ENCODE data around the gene TSPAN9. TPM values are rescaled to one million over a fixed set of nuclear protein-coding genes. Genes with fewer than 3 reads are reported as not detected.

TSPAN9 gene
- polyA plus RNA-seq, 10 donors = 99.8 to 117 (median 105) TPM

DNA sequence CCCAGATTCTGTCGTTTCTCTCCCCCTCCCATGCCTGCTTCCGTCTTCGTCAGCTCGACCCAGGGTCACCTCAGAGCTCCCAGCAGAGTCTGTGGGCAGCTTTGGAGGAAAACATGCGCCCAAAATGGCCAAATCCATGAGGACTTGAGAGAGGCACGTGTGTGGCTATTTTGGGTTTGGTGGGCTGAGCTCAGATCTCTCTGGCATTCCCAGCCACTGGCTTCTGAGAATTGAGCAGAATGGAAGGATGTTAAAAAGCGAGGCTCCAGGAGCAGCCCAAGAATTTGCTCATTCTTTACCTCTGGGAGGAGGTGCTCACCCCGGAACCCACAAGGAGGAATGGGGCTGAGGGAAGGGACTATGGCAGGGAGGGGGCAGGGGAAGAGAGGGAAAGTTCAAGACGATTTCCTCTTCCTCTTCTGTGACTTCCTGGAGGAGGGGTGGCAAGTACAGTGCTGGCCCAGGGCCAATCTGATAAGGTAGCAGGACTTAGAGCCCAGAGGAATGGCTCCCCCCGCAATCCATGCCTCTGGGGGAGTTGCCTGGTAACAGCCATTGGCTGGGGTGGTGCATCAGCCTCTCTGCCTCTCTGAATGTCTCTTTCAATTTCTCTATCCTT is 20.1 kb downstream of the TSPAN9 start:
- peak in 1 of 3 donors; percentile 50 for DNase-seq

DNA sequence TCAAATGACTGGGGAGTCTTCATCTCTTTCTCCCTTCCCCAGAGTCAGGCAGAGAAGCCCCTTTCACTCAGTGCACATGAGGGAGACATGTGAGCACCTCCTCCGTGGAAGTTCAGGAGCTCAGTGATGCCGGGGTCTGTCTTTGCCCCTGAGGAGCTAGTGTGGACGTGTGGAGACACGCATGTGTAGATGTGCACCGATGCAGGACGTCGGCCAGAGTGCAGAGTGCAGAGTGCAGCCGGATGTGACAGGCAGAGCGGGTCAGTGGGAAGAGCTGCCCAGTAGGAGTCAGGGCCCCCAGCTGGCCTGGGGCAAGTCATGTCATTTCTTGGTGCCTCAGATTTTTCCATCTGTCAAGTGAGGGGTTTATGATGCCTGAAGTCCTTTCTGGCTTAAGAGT is 20.7 kb downstream of the TSPAN9 start:
- no peak for DNase-seq

DNA sequence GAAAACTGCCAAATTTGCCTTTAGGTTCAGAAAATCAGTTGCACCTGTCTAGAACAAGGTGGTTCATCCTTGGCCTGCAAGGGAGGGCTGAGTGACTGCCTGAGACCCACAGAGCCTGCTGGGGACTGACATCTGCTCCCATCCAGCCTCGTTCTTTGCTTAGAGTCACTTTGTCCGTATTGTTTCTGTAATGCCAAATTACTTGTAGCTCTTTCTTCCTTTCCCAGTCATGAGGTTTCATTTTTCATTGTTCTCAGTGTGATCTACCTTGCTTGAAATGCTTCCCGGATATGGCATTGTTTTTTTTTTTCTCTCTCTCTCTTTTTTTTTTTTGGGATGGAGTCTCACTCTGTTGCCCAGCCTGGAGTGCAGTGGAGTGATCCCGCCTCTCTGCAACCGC is 21.3 kb downstream of the TSPAN9 start:
- DNase-seq = no peak

DNA sequence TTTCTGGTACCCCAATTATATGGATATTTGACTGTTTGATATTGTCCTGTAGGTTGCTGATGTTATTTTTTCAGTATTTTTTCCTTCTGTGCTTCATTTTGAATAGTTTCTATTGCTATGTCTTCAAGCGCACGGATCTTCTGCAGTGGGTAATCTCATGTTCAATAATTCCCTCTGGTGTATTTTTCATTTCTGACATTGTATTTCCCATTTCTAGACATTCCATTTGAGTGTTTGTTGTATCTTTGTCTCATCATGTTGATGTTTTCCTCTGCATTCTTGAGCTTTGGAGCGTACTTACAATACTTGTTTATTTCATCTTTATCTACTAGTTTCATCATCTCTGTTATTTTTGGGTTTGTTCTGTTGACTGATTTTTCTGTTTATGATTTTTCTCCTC is 22.0 kb downstream of the TSPAN9 start:
- DNase-seq = no peak

DNA sequence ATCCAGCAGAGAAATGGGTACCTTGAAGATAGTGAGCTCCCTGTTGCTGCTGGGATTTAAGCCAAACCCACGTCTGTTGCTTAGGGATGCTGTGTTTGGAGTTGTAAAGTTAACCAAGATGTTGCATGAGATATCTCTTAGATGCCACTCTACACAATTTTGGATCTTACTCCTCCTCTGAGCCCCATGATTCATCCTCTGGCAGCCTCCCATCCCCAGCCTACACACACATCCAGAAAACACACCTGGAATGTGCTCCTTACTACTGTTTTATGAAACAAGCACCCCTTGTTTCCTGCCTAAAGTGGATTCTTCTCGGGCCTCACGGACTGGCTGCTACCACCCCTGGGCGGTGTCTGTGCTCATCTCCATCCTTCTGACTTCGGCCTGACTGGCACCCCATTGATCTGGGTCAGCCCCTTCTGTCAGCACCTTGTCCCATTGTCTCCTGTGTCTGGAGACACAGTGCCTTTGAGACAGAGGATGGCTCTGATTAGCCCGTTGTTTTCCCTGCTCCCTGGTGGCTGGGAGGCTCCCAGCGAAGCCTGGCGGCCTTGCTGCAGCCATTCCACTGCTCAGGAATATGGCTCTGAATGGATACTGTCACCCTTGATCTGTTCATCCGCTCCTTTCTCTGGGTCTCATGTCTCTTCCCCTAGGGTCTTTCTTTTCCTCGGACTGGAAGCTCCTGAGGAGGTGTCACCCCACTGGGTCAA is 24.3 kb downstream of the TSPAN9 start:
- no peak for DNase-seq

DNA sequence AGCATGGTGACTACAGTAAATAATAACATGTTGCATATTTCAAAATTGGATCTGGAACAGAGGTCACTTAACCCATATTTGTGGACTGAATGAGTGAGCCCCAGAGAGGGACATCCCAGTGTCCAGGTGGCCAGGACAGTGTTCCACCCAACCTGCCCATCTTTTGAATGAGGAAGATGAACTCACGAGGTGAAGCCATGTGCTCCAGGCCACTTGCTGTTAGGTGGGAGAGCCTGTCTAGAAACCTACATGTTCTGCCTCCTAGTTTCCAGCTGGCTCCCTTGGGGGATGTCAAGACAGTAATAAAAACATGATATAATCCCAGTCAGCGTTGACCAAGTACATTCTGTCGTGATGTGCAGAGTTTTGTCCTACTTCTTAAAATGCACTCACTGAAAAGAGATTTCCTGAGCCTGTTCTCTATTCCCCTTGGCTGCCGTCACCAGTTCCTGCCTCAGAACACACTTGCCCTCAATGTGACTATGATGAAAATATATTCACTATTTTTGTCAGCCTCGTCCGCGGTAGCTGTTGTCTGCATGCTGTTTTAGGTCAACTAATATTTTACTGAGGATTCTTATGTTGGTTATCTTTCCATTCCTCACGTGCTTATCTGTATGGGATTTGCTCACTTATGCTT is 25.7 kb downstream of the TSPAN9 start:
- peak in 1 of 3 donors; percentile 59 for DNase-seq

DNA sequence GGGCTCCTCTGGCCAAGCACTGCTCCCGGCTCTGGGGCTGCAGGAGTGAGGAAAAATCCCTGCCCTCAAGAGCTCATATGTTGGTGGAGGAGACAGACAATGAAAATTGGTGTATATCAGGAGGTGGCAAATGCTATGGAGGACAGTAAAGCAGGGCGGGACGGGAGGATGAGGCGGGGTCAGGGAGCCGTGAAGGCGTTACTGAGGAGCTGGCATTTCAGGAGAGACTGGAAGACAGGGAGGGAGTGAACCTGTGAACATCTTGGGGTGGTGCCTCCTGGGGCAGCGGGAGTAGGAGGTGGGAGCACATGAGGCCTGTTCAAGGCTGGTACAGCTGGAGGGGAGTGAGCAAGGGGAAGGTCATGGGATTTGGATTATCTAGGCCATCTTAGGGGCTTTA is 26.6 kb downstream of the TSPAN9 start:
- no peak for DNase-seq

DNA sequence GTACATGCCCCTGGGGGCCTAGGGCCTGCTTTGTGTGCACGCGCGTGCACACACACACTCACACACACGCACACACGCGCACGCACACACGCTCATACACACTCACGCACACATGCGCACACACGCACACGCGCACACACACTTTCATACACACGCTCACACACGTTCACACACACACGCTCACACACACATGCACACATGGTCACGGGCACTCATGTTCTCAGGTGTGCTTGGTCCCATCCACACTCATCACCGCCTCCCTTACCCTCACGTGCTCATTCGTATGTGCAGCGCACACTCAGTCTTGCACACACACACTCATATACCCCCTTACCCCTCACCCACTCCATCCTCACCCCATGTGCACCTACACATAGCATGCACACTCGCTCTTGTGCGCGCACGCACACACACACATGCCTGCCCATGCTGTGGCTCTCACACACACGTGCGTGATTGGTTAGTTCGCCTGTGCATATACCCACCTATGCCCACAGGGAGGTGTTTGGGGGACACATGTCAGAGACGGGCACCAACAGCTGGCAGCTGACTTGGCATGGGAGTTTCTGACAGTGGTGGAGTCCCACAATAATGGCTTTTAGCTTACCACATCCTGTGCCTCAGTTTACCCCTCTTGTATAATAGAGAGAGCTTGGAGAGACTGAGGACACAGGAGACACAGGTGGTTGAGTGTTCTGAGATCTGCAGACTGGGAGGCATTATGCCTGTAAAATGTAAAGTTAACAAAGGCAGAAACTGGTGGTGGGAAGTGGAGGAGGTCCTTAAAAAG is 28.7 kb downstream of the TSPAN9 start:
- no peak for DNase-seq

DNA sequence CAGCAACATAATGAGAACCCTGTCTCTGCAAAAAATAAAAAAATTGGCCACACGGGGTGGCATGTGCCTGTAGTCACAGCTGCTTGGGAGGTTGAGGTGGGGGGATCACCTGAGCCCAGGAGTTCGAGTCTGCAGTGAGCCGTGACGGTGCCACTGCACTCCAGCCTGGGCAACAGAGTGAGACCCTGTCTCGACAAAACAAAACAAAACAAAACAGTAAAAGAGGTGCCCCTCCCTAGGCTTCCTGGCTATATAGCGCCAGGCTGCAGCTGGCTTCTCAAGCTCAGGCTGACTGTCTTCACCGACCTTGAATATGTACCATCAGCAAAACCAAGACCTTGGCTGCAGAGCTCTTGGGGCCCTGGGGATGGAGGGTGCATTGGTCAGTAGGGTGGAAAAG is 29.4 kb downstream of the TSPAN9 start:
- DNase-seq = no peak

DNA sequence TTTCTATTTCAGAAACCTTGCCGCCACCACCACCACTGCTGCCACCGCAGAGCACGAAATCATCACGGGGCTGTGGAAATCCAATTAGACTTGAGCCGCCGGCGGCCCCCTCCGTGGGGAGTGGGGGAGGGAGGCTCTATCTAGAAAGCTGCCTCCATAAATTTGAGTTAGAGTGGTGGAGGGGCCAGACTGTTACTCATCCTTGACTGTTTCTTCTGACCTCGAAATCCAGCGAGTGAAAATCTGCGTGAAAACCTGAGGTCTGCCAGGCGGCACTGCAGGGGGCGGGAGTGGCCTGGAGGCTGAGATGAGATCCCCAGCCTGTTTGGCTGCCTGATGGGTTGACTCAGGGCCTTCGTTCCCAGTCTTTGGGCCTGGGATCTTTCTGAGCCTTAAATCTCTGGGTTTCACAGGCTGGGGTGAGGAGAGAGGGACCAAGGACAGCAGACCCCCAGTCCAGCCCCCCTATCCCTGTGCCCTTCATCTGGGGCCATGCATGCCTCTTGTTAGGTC is 29.9 kb downstream of the TSPAN9 start:
- DNase-seq = no peak

DNA sequence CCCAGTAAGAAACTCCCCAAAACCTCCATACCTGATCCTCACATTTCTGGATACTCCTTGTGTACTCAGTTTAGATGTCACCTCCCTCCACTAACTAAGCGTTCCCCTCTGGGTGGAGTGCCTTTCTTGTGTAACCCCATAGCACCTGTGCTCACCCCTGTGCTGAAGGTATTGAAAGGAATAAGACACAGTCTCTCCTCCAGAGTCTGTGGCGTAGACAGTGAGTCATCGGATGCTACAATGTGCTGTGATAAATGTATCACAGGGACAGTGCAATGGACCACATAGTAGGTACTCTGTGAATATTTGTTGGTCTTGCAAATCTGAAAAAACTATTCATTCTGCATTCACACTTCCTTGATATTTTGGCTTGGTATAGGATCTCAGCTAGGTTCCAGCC is 30.8 kb downstream of the TSPAN9 start:
- no peak for DNase-seq

DNA sequence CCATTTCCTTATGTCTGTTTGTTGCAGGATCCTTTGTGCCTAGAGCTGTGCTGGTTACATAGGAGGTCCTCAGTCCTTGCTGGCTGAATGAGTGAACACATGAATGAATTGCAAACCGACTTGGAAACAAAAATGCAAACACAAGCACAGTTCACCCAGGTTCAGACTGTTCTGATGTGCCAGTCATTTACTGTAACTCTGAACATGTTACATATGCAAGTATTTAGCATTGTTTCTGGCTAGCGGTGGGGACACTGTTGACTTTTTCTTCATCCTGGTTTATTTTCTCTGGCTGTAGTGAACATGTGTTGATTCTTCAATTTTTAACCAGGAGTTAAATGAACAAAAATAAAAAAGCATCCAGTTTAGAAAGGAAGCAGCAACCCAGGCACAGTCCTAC is 33.4 kb downstream of the TSPAN9 start:
- no peak for DNase-seq

DNA sequence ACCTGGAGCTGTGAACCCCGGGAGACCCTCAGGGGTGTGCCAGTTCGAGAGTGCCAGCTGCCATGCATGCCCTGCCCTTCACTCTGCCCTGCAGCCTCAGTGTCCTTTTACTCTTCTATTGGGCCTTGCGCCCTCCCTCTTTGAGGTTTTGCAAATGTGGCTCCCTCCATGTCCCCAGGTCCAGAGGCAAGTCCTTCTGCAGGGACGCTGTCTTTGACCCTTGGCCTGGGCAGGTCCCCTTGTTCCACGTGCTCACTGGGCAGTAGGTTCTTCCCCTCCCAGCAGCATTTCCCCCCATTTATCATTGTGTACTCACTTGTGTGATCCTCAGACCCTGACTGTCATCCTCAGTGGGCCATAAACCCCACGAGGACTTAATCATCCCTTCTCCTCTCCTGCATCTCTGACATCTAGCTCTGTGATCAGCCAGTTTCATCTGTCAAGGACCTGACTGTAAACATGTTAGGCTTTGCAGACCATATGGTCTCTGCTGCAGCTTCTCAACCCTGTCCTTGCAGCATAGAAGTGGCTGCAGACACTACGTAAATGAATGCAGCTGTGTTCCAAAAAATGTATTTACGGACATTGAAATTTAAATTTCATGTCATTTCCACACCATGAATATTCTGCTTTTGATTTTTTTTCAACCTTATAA is 36.6 kb downstream of the TSPAN9 start:
- no peak for DNase-seq

DNA sequence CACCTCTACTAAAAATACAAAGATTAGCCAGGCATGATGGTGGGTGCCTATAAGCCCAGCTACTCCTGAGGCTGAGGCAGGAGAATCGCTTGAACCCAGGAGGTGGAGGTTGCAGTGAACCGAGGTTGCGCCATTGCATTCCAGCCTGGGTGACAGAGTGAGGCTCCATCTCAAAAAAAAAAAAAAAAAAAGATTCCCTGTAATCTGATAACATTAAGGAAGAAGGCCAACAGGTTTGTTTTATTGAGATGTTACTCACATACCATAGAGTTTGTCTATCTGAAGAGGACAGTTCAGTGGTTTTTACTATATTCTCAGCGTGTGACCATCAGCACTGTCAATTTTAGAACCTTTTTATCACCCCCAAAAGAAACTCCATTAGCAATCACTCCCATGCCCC is 37.5 kb downstream of the TSPAN9 start:
- no peak for DNase-seq

DNA sequence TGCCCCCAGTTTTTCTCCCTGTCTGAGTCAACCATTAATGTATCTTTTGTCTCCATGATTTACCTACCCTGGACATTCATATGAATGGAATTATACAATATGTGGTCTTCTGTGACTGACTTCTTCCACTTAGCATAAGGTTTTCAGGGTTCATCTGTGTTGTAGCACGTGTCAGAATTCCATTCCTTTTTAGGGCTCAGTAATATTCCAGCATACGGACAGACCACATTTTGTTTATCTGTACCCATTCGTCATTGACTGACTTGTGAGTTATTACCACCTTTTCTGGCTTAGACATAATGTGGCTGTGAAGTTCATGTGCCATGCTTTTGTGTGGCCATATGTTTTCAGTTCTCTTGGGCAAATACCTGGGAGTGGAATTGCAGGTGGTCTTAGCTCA is 37.9 kb downstream of the TSPAN9 start:
- DNase-seq = no peak

DNA sequence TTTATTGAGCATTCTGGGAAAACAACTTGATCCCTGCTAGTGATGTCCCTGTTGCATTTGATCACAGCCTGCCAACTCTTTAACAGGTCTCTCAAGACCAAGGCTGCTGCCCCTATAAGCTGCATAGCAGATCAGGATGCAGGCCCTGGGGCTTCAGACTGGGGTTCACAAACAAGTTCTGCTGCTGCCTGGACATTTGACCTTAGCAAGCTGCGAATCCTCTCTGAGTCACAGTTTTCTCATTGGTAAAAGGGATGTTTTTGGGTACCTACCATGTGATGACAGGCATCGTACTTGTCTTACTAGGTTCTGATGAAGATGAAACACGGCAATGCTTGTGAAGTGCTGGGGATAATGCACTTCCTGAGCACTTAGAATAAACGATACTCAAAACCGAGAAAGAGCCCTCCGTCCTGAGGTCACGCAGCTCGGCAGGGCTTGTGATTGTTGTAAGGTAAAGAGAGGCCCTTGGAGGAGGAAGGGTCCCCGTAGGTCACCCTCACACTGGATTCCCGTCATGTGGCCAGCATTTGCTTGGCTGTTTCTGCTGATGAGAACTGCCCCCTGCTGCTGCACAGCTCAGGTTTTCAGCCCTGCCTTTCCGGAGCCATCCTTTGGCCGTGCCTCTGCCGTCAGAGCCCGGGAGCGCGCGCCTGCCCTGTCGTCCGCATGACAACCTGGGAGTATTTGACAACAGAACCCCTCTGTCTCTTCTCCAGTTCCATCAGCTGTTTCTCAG is 39.1 kb downstream of the TSPAN9 start:
- no peak for DNase-seq

DNA sequence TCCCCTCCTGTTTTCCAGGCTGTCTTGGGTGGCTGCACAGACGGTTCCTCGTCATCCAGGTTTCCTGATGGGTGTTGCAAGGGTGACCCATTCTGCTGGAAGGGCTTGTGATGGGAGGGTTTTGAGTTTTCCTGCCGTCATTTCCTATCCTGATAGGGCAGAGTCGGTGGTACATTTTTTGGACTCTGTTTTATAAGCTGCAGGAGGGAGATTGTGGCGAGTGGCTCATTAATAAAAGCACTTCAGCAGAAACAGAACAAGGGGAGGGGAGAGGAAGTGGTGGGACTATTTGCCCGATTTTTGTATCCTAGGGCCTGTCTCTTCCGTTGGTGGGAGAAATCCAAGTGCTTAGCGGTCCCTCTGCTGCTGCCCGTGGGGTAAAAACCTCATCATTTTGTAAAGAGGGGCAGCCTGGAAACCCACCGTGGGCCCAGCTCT is 40.0 kb downstream of the TSPAN9 start:
- no peak for DNase-seq

DNA sequence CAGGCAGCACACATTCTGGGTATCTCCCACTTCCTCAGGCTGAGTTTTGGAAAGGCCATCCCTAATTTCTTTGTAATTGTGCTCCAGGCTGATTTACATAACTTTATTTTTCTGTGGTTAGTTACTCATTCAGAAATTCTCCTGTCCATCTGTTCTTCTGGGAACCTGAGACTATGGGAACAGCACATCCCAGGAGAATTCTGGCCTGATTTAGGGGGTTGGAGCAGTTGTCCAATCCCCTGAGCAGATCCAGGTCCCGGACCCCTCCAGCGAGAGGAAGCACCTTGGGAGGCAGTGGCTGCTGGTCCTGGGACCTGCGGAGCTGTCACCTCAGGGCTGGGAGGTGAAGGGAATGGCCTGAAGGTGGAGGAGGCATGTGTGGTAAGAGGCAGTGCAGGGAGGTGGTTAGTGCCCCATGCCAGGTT is 40.4 kb downstream of the TSPAN9 start:
- DNase-seq = peak in 1 of 3 donors; percentile 62

DNA sequence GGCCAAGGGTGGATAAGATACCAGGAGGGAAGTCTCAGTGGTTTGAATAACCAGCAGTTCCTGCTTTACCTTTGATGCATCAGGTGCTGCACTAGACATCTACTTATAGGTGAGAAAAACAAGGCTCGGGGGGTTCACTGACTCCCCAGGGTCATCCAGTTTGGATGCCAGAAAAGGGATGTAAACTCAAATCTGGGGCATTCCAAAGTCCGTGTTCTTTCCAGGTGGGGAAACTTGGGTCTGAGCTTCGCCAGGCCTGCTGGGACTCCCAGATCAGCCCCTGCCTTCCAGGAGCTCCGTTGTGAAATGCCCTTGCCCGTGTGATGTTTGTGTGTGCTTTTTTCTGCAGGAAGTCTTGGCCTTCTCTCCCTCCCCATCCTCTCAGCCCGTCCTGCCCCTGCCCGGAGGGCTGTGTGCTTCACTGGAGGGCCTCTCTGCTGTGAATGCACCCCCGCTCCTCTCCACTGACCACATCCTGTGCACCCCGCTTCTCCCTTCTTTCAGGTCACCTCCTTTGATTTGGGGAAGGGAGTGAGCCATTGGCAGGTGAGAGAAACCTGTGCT is 42.1 kb downstream of the TSPAN9 start:
- DNase-seq = no peak

Data from muscle of back (tissue), 11 donors.